HCT116 (cell line): ENCODE data around the gene ERRFI1. TPM values are rescaled to one million over a fixed set of nuclear protein-coding genes. Genes with fewer than 3 reads are reported as not detected.
A peak's percentile ranks its signal among the peaks of the same experiment; 100 is the strongest.

Experiments
- ATAC-seq: fragments of 200-7000 bp; cut with Tn5 transposase; 2 replicates; pipeline ENCODE4 v1.9.1; 2020; ENCODE audit warnings: mild to moderate bottlenecking, moderate library complexity
- BruUV-seq: library from RNA; stranded (reverse); fragments of 400-500 nt; replicated peaks from 2 replicates; lab custom pipeline; 2021; lab: Mats Ljungman, UMichigan
- CTCF ChIA-PET: fragments of 300-600 bp; sonication (Branson Sonifier 250); formaldehyde crosslinking; loops from one replicate; lab custom pipeline; 2021; ENCODE audit warnings: antibody characterized with exemption; lab: Charles Lee
- POLR2A ChIA-PET: fragments of 300-600, 350-600 bp; sonication (Branson Sonifier 250); formaldehyde crosslinking; loops from one replicate; lab custom pipeline; 2021; ENCODE audit warnings: antibody characterized with exemption; lab: Charles Lee
- RAD21 ChIA-PET, 2 experiments: fragments of 300-600 bp; sonication (Branson Sonifier 250); formaldehyde crosslinking; loops; one replicate each; lab custom pipeline; 2023; ENCODE audit warnings: low total read pairs in 2 of 2; ENCODE audit not compliant: uncharacterized antibody in 2 of 2, unreplicated experiment in 2 of 2, low non-redundant PET in 1 of 2; lab: Charles Lee
- DNase-seq: peaks from one replicate; pipeline ENCODE4 v3.0.0-alpha.2; 2010; ENCODE audit warnings: low read depth, low spot score
- H2AFZ ChIP-seq: fragments of 200-600 bp; shearing (Covaris generic), sonication (generic); 2 replicates; pipeline ENCODE4 v1.6.1; 2017; ENCODE audit warnings: low read depth, mixed run types, mixed read lengths, antibody characterized with exemption, low read length; ENCODE audit not compliant: poor library complexity, severe bottlenecking
- H3K27ac ChIP-seq: 2 replicates; pipeline ENCODE4 v1.5.1; 2012; ENCODE audit warnings: low read depth, low read length
- H3K27me3 ChIP-seq: fragments of 200-600 bp; sonication (generic); 2 replicates; pipeline ENCODE4 v1.6.1; 2016; ENCODE audit warnings: mixed run types, low read length, mixed read lengths; ENCODE audit not compliant: insufficient read depth
- H3K36me3 ChIP-seq, 2 experiments: fragments of 200-500 bp in 1 of 2; fragments of 200-600 bp in 1 of 2; sonication (Bioruptor generic) in 1 of 2; sonication (generic) in 1 of 2; 2 replicates each; pipeline versions ENCODE4 v1.5.1 to v1.6.1; 2014 to 2016; ENCODE audit warnings: low read length in 2 of 2, inconsistent platforms in 1 of 2, mixed read lengths in 1 of 2, mixed run types in 1 of 2; ENCODE audit not compliant: insufficient read depth in 2 of 2, control insufficient read depth in 1 of 2
- H3K4me1 ChIP-seq, 2 experiments: fragments of 200-600 bp in 1 of 2; sonication (generic) in 1 of 2; 2 replicates each; pipeline versions ENCODE4 v1.5.1 to v1.6.1; 2012 to 2017; ENCODE audit warnings: low read length in 2 of 2, inconsistent platforms in 1 of 2, mild to moderate bottlenecking in 1 of 2, mixed read lengths in 1 of 2, mixed run types in 1 of 2, moderate library complexity in 1 of 2; ENCODE audit not compliant: insufficient read depth in 2 of 2, control insufficient read depth in 1 of 2
- H3K4me2 ChIP-seq: fragments of 200-600 bp; sonication (generic); 2 replicates; pipeline ENCODE4 v1.6.1; 2017; ENCODE audit warnings: mixed run types, low read length, mixed read lengths
- H3K4me3 ChIP-seq, 2 experiments: fragments of 200-600 bp in 1 of 2; sonication (generic) in 1 of 2; replicated peaks in 1 of 2; 2 replicates each; pipeline ENCODE4 v1.5.1; 2011 to 2016; ENCODE audit warnings: low read length in 2 of 2, control low read depth in 1 of 2, low read depth in 1 of 2, mild to moderate bottlenecking in 1 of 2, mixed read lengths in 1 of 2, mixed run types in 1 of 2
- H3K79me2 ChIP-seq: fragments of 200-600 bp; sonication (generic); 2 replicates; pipeline ENCODE4 v1.6.1; 2017; ENCODE audit warnings: mild to moderate bottlenecking, mixed run types, low read length, moderate library complexity, mixed read lengths; ENCODE audit not compliant: insufficient read depth
- H3K9ac ChIP-seq: fragments of 200-600 bp; sonication (generic); 2 replicates; pipeline ENCODE4 v1.6.1; 2016; ENCODE audit warnings: low read length, mixed read lengths
- H3K9me2 ChIP-seq: fragments of 200-600 bp; sonication (generic), shearing (Covaris generic); 2 replicates; pipeline ENCODE4 v1.6.1; 2017; ENCODE audit warnings: mixed run types, mild to moderate bottlenecking, moderate library complexity; ENCODE audit not compliant: insufficient read depth
- H3K9me3 ChIP-seq, 2 experiments: fragments of 200-500 bp in 1 of 2; fragments of 200-600 bp in 1 of 2; sonication (Bioruptor generic) in 1 of 2; sonication (generic) in 1 of 2; 2 replicates each; pipeline ENCODE4 v1.6.1; 2014 to 2017; ENCODE audit warnings: low read length in 2 of 2, mixed read lengths in 2 of 2, inconsistent platforms in 1 of 2, low read depth in 1 of 2, mild to moderate bottlenecking in 1 of 2, mixed run types in 1 of 2, moderate library complexity in 1 of 2; ENCODE audit not compliant: control insufficient read depth in 1 of 2, insufficient read depth in 1 of 2
- H4K20me1 ChIP-seq: fragments of 200-600 bp; sonication (generic), shearing (Covaris generic); 2 replicates; pipeline ENCODE4 v1.6.1; 2017; ENCODE audit warnings: mixed run types, mild to moderate bottlenecking, moderate library complexity; ENCODE audit not compliant: insufficient read depth
- ATF3 ChIP-seq: IDR thresholded peaks from 2 replicates; pipeline ENCODE4 v1.6.1; 2012
- CBX3 ChIP-seq: IDR thresholded peaks from 2 replicates; pipeline ENCODE4 v1.6.1; 2012; ENCODE audit warnings: low read depth
- CEBPB ChIP-seq: IDR thresholded peaks from 2 replicates; pipeline ENCODE4 v1.6.1; 2012; ENCODE audit warnings: low read depth
- EGR1 ChIP-seq: IDR thresholded peaks from 2 replicates; pipeline ENCODE4 v1.6.1; 2012; ENCODE audit warnings: low read depth
- ELF1 ChIP-seq: IDR thresholded peaks from 2 replicates; pipeline ENCODE4 v1.6.1; 2012; ENCODE audit warnings: low read depth, borderline replicate concordance
- EZH2 ChIP-seq: fragments of 200-600 bp; sonication (generic); IDR thresholded peaks from 2 replicates; pipeline ENCODE4 v1.6.1; 2017; ENCODE audit warnings: antibody characterized with exemption, mixed run types
- EZH2phosphoT487 ChIP-seq: fragments of 200-600 bp; IDR thresholded peaks from 2 replicates; pipeline ENCODE4 v1.6.1; 2018; ENCODE audit warnings: antibody characterized with exemption, borderline replicate concordance
- FOSL1 ChIP-seq: IDR thresholded peaks from 2 replicates; pipeline ENCODE4 v1.6.1; 2012; ENCODE audit warnings: low read depth
- JUND ChIP-seq: IDR thresholded peaks from 2 replicates; pipeline ENCODE4 v1.6.1; 2012
- POLR2A ChIP-seq: IDR thresholded peaks from 2 replicates; pipeline ENCODE4 v1.7.0; 2011; ENCODE audit warnings: borderline replicate concordance; ENCODE audit not compliant: insufficient read depth, insufficient read length; ENCODE audit errors: extremely low read depth
- POLR2AphosphoS5 ChIP-seq: IDR thresholded peaks from 2 replicates; pipeline ENCODE4 v1.6.1; 2011; ENCODE audit warnings: mild to moderate bottlenecking, low read depth, low read length, moderate library complexity
- RAD21 ChIP-seq: IDR thresholded peaks from 2 replicates; pipeline ENCODE4 v1.6.1; 2012; ENCODE audit warnings: low read depth, mild to moderate bottlenecking
- SIN3A ChIP-seq: IDR thresholded peaks from 2 replicates; pipeline ENCODE4 v1.6.1; 2012; ENCODE audit warnings: low read depth
- SRF ChIP-seq: IDR thresholded peaks from 2 replicates; pipeline ENCODE4 v1.6.1; 2012; ENCODE audit warnings: low read depth
- TCF7L2 ChIP-seq: IDR thresholded peaks from 2 replicates; pipeline ENCODE4 v1.7.0; 2011; ENCODE audit warnings: borderline replicate concordance, inconsistent platforms; ENCODE audit not compliant: insufficient read depth, insufficient read length; ENCODE audit errors: extremely low read depth
- YY1 ChIP-seq: IDR thresholded peaks from 2 replicates; pipeline ENCODE4 v1.6.1; 2011; ENCODE audit warnings: low read length, low read depth, moderate library complexity, mild to moderate bottlenecking; ENCODE audit not compliant: insufficient replicate concordance; ENCODE audit errors: extremely low read depth
- ZFX ChIP-seq: fragments of 450-650 bp; IDR thresholded peaks from 2 replicates; pipeline ENCODE4 v1.6.1; 2017
- intact Hi-C: fragments of 100-400 bp; cut with micrococcal nuclease; formaldehyde crosslinking; loops from 2 replicates; pipeline ENCODE4 v1.10.0; 2022
- total RNA-seq: library from RNA; stranded (reverse); gene quantifications from one replicate; pipeline ENCODE4 v1.2.1, GENCODE V29; 2021; ENCODE audit not compliant: unreplicated experiment
- TF ChIP-seq, protein P1 (sequence below): IDR thresholded peaks from 2 replicates; pipeline ENCODE4 v1.6.1; 2011; ENCODE audit warnings: mild to moderate bottlenecking, low read length, moderate library complexity; ENCODE audit not compliant: insufficient replicate concordance; ENCODE audit errors: extremely low read depth
- TF ChIP-seq, protein P2 (sequence below): IDR thresholded peaks from 2 replicates; pipeline ENCODE4 v1.6.1; 2012
- TF ChIP-seq, protein P3 (sequence below), 3 experiments: fragments of 200-600 bp in 1 of 3; sonication (generic) in 1 of 3; IDR thresholded peaks in 2 of 3; conservative IDR thresholded peaks in 1 of 3; 2 replicates each; pipeline ENCODE4 v1.5.1; 2012 to 2017; ENCODE audit warnings: low read depth in 2 of 3, low read length in 2 of 3, antibody characterized with exemption in 1 of 3, borderline replicate concordance in 1 of 3, control low read depth in 1 of 3, mild to moderate bottlenecking in 1 of 3, mixed read lengths in 1 of 3, mixed run types in 1 of 3, moderate library complexity in 1 of 3; ENCODE audit not compliant: insufficient read depth in 1 of 3

The ERRFI1 gene
- total RNA-seq, 1 experiment from 2014 or later: 777 TPM

DNA sequence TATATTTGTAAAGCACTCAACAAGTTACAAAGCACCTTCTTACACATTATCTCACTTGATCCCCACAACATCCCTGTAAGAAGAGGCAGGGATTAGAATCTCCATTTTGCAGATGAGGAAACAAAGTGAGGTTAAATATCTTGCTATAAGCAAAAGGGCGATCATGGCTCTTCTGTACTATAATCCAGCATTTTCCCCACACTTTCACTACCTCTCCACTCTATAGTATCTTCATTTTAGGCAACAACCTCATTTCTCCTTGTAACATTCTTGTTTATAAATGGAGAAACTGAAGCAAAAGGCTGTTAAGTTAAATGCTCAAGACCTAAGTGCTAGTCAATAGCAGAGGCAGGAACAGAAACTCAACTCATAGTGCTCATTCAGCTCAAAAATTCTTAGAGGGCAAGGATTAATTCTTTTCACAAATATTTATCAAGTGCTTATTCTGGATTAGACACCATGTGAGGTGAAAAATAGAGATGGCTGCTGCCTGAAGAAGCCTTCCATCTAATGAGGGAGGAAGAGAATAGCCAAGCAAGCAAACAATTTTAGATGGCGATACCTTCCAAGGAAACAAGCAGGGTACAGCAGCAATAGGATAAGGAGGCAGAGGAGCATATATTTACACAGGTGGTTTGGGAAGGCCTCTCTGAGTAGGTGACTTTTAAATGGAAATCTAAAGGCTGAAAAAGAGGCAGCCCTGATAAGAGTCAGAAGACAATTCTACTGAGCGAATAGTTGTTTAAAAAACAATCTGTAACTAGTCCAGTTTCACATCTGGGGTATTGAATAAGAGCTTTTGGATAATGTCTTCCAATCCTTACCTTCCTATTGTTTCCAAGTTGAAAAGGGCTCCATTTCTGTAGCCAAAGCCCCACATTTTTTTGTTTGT is 3.5 kb downstream of the ERRFI1 start:
- CTCF ChIA-PET: no interaction called here
- TF ChIP-seq, protein P1, sequence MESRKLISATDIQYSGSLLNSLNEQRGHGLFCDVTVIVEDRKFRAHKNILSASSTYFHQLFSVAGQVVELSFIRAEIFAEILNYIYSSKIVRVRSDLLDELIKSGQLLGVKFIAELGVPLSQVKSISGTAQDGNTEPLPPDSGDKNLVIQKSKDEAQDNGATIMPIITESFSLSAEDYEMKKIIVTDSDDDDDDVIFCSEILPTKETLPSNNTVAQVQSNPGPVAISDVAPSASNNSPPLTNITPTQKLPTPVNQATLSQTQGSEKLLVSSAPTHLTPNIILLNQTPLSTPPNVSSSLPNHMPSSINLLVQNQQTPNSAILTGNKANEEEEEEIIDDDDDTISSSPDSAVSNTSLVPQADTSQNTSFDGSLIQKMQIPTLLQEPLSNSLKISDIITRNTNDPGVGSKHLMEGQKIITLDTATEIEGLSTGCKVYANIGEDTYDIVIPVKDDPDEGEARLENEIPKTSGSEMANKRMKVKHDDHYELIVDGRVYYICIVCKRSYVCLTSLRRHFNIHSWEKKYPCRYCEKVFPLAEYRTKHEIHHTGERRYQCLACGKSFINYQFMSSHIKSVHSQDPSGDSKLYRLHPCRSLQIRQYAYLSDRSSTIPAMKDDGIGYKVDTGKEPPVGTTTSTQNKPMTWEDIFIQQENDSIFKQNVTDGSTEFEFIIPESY: no peak
- no peak for TF ChIP-seq EZH2
- no peak for TF ChIP-seq CEBPB
- TF ChIP-seq TCF7L2: no peak
- TF ChIP-seq ELF1: no peak
- TF ChIP-seq, protein P2, sequence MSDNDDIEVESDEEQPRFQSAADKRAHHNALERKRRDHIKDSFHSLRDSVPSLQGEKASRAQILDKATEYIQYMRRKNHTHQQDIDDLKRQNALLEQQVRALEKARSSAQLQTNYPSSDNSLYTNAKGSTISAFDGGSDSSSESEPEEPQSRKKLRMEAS: no peak
- TF ChIP-seq ATF3: no peak
- no peak for TF ChIP-seq EZH2phosphoT487
- no peak for TF ChIP-seq RAD21
- no peak; the same call in none of the 2 replicates for TF ChIP-seq POLR2AphosphoS5
- TF ChIP-seq, protein P3, sequence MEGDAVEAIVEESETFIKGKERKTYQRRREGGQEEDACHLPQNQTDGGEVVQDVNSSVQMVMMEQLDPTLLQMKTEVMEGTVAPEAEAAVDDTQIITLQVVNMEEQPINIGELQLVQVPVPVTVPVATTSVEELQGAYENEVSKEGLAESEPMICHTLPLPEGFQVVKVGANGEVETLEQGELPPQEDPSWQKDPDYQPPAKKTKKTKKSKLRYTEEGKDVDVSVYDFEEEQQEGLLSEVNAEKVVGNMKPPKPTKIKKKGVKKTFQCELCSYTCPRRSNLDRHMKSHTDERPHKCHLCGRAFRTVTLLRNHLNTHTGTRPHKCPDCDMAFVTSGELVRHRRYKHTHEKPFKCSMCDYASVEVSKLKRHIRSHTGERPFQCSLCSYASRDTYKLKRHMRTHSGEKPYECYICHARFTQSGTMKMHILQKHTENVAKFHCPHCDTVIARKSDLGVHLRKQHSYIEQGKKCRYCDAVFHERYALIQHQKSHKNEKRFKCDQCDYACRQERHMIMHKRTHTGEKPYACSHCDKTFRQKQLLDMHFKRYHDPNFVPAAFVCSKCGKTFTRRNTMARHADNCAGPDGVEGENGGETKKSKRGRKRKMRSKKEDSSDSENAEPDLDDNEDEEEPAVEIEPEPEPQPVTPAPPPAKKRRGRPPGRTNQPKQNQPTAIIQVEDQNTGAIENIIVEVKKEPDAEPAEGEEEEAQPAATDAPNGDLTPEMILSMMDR (IDR thresholded peaks at IDR 0.05 in 2 of 3, conservative IDR thresholded peaks at IDR 0.05 in 1 of 3; ENCODE audit: borderline replicate concordance in 1 of 3, insufficient read depth in 1 of 3, low read depth in 2 of 3, low read length in 2 of 3): no peak
- TF ChIP-seq FOSL1: no peak
- no peak for TF ChIP-seq ZFX
- no peak for TF ChIP-seq EGR1
- no peak for TF ChIP-seq CBX3
- TF ChIP-seq SRF: no peak
- no peak for TF ChIP-seq YY1
- no peak for TF ChIP-seq SIN3A
- TF ChIP-seq POLR2A: no peak
- no peak for TF ChIP-seq JUND
- Histone ChIP-seq H3K4me3 (peak overlapping the region; percentile 88 to 93), H3K4me1 (peaks cover 73 to 89% of the 10 kb centered on the region in 2 experiments), H2AFZ (no peak overlapping the region), H3K9me3 (no peaks in the 10 kb centered on the region), H3K9me2 (no peaks in the 10 kb centered on the region), H4K20me1 (peaks cover 73% of the 10 kb centered on the region), H3K4me2 (peak overlapping the region; percentile 95), H3K27me3 (no peaks in the 10 kb centered on the region), H3K79me2 (peaks cover 98% of the 10 kb centered on the region), H3K36me3 (peaks cover 23 to 51% of the 10 kb centered on the region in 2 experiments), H3K9ac (peak overlapping the region; percentile 91), H3K27ac (peak overlapping the region; percentile 99)
- no TSS peak for BruUV-seq
- intact Hi-C loops: no loop called here
- RAD21 ChIA-PET: no interaction called here
- no peak for ATAC-seq
- POLR2A ChIA-PET: interaction anchor here (0.7 to 7.5 kb wide), 11 partner anchors 18 to 292 kb away, joined by 3 to 80 read pairs (median 4); no protein-coding TSS in a partner anchor
- no peak for DNase-seq
